Measurements from ENCODE around the gene DLG5.

The DLG5 gene

GRCh38 chr10:77912576-77912975 lies 14.0 kb downstream of the DLG5 start:
- H3K4me3 ChIP-seq (ENCODE audit: low read depth, low read length) = no peak overlapping the region
- no peak for TF ChIP-seq CTCF (conservative IDR thresholded peaks at IDR 0.05; ENCODE audit: low read depth, low read length)
- no peak for DNase-seq (ENCODE audit: low read depth)

- no peak overlapping the region for H3K4me3 ChIP-seq (ENCODE audit: low read depth, low read length)
Measured at GRCh38 chr10:77911535-77912123, 14.9 kb downstream of the DLG5 start.

DNA sequence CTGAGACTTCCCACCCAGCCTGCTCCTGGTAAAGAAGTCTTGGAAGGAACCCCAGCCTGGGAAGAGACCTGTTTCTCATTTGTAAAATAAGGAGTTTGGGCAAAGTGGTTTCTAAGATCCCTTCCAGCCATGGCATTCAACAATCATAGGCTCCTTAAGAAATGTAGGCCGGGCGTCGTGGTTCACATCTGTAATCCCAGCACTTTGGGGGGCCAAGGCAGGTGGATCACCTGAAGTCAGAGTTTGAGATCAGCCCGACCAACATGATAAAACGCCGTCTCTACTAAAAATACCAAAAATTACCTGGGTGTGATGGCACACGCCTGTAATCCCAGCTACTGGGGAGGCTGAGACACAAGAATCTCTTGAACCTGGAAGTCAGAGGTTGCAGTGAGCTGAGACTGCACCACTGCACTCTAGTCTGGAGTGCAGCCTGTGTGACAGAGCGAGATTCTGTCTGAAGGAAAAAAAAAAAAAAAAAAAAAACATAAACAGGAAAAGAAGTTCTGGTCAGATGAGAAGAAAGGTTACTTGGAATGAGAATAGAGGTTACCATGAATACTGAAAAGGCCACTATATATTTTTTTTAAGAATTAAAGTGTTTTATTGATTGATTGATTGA lies 15.9 kb downstream of the DLG5 start:
- DNase-seq (ENCODE audit: low read depth) = no peak
- H3K4me3 ChIP-seq (ENCODE audit: low read depth, low read length) = no peak overlapping the region
- no peak for TF ChIP-seq CTCF (conservative IDR thresholded peaks at IDR 0.05; ENCODE audit: low read depth, low read length)

More at GRCh38 chr10:77911535-77912123, 14.9 kb downstream of the DLG5 start:
- peak; percentile 8 for TF ChIP-seq CTCF (conservative IDR thresholded peaks at IDR 0.05; ENCODE audit: low read depth, low read length)
- no peak for DNase-seq (ENCODE audit: low read depth)

GRCh38 chr10:77909749-77910375 lies 16.7 kb downstream of the DLG5 start:
- no peak overlapping the region for H3K4me3 ChIP-seq (ENCODE audit: low read depth, low read length)
- TF ChIP-seq CTCF (conservative IDR thresholded peaks at IDR 0.05; ENCODE audit: low read depth, low read length) = no peak
- DNase-seq (ENCODE audit: low read depth) = peak; percentile 65

DNA sequence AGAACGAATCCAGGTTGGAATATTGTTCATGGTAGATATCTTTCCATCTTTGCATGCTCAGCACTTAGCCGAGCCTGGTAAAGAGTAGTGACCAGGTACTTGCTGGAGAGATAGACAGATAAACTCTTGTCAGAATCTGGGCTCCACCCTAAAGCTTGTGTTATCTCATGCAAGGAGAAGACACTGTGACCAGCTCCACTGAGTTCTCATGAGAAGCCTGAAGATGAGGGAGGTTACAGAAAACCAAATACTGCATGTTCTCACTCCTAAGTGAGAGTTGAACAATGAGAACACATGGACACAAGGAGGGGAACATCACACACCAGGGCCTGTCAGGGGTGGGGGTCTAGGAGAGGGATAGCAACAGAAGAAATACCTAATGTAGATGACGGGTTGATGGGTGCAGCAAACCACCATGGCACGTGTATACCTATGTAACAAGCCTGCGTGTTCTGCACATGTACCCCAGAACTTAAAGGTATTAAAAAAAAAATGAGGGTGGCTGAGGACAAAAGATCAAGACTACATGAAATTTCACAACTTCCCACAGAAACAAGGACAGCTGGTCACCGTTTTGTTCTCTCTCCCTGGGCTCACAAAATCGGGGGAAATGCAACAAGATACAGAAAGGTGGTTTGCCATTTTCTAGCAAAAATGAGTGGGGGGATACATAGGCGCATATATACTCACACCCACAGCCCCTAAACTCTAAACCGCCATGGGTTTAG lies 17.4 kb downstream of the DLG5 start:
- DNase-seq (ENCODE audit: low read depth) = no peak
- no peak overlapping the region for H3K4me3 ChIP-seq (ENCODE audit: low read depth, low read length)
- no peak for TF ChIP-seq CTCF (conservative IDR thresholded peaks at IDR 0.05; ENCODE audit: low read depth, low read length)

- no peak overlapping the region for H3K4me3 ChIP-seq (ENCODE audit: low read depth, low read length)
- no peak for DNase-seq (ENCODE audit: low read depth)
- TF ChIP-seq CTCF (conservative IDR thresholded peaks at IDR 0.05; ENCODE audit: low read depth, low read length) = peak; percentile 25
Measured at GRCh38 chr10:77907900-77908717, 18.4 kb downstream of the DLG5 start.

All from choroid plexus epithelial cell (primary cell).